GM15510 (cell line): ENCODE data around the gene ZBTB7C.

ENCODE experiments used
- POLR2A ChIP-seq: IDR thresholded peaks from 3 replicates; pipeline ENCODE4 v1.6.1; 2011; ENCODE audit warnings: borderline replicate concordance; ENCODE audit not compliant: insufficient read length; ENCODE audit errors: extremely low read depth

ZBTB7C gene

GRCh38 chr18:48059455-48060010, 349.6 kb downstream of the ZBTB7C start:
- no peak for TF ChIP-seq POLR2A

DNA sequence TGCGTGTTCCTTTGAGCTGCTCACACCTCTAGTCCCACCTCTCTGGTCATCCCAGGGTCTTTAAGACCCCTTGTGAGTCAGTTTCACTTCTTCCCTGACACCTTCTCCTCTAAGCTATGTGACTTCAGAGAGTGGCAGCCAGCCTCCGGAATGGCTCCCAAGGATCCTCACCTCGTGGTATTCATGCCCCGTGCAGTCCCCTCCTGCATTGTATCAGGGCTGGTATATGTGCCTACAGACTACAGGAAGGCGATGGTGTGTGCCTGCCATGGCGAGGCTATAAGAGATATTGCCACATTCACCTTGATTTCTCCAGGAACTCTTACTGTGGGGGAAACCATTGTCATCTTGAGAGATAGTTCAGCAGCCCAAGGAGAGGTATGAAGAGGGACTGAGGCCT, 350.7 kb downstream of the ZBTB7C start:
- TF ChIP-seq POLR2A, result no peak

- TF ChIP-seq POLR2A, result no peak
Observed at GRCh38 chr18:48057018-48057417, 352.2 kb downstream of the ZBTB7C start.

- TF ChIP-seq POLR2A, result no peak
Observed at GRCh38 chr18:48055351-48055750, 353.8 kb downstream of the ZBTB7C start.

DNA sequence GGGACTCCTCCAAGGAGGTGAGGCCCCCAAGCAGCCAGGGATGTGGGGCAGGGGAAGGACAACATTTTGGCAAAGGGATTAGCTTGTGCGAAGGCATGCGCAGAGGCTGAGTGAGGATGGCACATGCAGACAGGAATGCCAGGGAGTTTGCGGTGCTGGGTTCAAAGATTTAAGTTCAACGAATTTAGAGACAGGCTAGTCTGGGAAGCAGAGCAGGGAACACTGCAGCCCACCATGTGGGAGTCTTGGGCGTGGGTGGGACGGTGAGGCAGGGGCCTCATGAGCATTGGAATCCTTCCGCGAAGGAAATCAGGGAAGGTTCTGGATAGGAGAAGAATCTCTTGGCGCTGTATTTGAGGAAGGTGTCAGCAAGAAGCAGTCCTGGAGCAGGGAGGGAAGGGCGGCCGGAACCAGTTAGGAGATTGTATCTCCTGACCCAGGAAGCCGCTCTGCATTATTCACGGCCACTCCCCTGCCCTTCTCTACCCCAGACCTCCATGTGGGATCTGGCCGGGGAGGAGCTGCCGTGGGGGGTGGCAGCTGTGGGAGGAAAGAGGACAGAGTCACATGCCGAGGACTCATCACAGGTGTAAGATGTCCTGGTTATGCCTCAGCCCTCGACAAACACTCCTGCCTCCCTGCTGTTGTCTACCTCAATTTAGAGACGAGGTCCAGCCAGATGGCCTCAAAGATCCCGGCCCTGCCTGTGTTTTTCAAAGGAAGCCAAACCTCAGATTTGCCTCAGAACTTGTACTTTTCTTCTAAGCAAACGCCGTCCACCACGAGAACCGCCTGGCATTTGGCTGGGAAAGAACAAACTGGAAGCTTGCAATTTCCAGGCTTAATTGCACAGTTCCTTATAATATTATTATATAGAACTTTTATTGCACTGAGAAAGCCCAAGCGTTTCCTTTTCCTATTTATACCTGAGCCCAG, 355.0 kb downstream of the ZBTB7C start:
- TF ChIP-seq POLR2A, result no peak

GRCh38 chr18:48052842-48053241, 356.3 kb downstream of the ZBTB7C start:
- no peak for TF ChIP-seq POLR2A

- no peak for TF ChIP-seq POLR2A
Observed at GRCh38 chr18:48051945-48052840, 357.0 kb downstream of the ZBTB7C start.

DNA sequence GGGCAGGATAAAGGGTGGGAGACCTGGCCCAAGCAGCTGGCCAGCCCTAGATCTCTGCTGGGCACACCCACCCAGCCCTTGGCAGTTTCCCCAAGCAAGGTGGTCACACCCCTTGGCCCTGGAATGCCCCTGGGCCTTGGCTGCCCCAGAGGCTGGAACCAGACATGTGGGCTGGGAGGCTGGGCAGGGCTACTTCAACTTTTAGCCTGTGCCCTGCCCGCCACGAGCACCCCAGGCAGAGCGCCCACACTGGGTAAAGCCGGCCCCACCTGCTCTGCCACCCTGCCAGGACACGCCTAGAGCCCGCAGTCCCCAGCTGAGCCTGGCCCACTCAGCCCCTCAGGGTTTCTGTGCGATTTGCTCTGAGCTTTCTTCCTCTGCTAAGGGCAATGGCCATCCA, 359.0 kb downstream of the ZBTB7C start:
- TF ChIP-seq POLR2A, result no peak

DNA sequence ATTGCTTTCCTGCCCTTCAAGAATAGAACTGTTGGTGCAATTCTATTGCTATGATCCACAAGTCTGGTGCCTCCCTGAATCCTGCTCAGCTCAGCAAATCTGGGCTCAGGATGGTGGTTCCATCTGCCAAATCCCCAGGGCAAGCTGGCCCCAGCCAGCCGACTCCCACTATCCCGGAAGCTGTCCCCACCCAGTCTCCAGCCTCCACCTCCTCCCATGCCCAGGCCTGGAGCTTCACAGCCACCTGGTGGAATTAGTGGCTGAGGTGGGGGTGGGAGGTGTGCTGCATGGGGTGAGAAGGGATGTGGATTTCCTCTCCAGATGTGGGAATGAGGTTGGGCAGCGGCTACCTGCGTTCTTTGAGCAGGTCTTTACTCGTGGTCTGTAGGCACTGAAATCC, 359.4 kb downstream of the ZBTB7C start:
- no peak for TF ChIP-seq POLR2A

DNA sequence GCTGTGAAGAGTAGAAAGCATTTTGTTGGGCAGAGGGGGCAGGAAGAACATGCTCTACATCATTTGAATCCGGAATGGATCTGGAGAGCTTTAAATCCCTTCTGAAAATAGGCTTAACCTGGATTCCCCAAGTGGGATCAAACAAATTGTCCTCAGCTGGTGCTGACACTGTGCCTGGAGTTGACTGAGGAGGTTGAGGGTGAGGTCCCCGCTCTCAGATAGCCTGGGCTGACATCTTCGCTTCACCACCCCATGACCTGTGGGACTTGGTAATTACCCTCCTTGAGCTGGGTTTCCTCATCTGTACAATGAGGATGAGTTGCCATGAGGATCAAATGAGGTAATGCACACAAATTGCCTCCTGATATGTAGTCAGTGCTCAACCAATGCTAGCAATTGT, 360.9 kb downstream of the ZBTB7C start:
- TF ChIP-seq POLR2A, result no peak

DNA sequence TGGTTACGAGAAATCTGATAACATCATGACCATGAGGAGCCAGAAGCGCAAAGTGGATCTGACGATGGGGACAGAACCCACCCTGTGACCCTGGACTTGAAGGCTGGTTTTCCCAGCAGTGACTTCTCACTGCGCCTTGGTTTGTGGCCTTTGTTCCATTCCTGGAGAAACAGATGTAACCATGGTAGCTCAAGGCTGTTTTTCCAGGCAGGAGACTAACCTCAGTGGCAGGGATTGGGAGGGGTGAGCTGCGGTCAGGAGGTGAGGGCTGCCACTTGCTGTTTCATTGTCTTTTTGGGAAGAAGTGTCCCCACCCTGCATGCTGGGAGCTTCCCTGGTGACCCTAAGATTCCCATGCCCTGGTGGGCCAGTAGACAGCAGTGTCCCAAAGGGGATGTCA, 362.3 kb downstream of the ZBTB7C start:
- no peak for TF ChIP-seq POLR2A

DNA sequence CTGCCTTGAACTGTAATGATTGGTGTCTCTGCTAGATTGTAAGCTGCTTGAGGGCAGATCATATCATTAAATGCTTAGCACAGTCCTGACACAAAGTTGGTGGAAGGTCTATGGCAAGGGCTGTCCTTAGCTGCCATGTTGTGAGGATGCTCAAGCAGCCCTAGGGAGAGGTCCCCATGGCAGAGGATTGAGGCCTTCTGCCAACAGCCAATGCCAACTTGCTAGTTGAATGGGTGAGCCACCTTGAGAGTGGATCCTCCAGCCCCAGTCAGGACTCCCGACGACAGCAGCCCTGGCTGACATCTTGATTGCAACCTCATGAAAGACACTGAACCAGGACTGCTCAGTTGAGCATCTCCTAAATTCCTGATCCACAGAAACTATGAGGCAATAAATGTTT, 363.4 kb downstream of the ZBTB7C start:
- no peak for TF ChIP-seq POLR2A

DNA sequence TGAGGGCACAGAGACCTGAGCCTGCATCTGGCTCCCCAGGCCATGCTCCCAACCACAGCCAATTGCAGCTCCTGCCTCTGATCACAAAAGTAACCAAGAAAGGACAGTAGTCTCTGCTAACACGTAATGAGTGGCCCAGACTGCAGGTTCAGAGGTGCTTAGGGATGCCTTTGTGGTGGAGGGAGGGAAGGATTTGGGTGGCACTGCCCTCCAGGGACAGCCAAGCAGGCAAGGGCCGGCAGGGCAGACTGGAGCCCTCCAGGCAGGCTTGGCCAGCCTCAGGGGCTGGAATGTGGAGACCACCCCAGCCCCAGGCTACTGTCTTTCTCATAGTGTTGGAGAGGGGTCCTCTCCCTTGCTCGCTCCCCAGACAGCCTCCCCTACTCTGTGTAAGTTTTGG, 364.2 kb downstream of the ZBTB7C start:
- no peak for TF ChIP-seq POLR2A

GRCh38 chr18:48043166-48043565, 366.0 kb downstream of the ZBTB7C start:
- TF ChIP-seq POLR2A, result no peak

- TF ChIP-seq POLR2A, result no peak
Observed at GRCh38 chr18:48042431-48042830, 366.8 kb downstream of the ZBTB7C start.

- TF ChIP-seq POLR2A, result no peak
Observed at GRCh38 chr18:48040457-48041110, 368.6 kb downstream of the ZBTB7C start.

DNA sequence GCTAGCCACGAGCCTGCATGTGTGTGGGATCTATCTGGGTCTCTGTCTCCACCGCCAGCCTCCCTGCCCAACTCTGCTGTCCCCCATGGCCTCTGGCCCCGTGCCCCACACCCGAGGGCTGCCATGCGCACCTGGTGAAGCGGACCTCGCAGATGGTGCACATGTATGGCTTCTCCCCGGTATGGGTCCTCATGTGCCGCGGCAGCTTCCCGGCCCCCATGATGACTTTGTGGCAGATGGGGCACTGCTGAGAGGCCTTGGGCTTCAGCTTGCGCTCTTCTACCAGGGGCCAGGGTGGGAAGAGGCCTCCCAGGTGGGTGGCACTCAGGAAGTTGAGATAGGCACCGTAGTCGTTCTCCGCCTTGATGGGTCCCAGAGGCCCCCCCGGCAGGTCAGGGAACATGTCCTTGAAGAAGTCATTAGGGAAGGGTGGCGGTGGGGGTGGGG, 369.4 kb downstream of the ZBTB7C start:
- no peak for TF ChIP-seq POLR2A
